Measurements from ENCODE around the gene TRAPPC8.

DNA sequence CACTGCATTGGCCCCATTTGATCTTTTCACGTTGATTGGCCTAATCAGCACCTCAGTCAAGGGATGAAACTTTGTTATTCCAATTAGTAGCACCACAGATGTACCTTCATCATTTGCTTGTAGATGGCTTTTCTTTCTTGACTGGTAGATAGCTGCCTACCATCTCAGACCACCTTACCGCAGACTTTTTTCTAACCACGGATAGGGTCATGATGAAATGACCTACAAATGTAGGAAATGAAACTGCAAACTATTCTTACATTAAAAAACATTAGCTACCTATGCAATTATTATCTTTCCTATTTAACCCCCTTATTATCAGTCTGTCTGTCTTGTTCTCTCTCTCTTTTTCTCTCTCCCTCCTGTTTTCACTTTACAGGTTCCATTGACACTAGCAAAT, 159.9 kb downstream of the TRAPPC8 start:
- TF ChIP-seq, protein P1, sequence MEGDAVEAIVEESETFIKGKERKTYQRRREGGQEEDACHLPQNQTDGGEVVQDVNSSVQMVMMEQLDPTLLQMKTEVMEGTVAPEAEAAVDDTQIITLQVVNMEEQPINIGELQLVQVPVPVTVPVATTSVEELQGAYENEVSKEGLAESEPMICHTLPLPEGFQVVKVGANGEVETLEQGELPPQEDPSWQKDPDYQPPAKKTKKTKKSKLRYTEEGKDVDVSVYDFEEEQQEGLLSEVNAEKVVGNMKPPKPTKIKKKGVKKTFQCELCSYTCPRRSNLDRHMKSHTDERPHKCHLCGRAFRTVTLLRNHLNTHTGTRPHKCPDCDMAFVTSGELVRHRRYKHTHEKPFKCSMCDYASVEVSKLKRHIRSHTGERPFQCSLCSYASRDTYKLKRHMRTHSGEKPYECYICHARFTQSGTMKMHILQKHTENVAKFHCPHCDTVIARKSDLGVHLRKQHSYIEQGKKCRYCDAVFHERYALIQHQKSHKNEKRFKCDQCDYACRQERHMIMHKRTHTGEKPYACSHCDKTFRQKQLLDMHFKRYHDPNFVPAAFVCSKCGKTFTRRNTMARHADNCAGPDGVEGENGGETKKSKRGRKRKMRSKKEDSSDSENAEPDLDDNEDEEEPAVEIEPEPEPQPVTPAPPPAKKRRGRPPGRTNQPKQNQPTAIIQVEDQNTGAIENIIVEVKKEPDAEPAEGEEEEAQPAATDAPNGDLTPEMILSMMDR (IDR thresholded peaks at IDR 0.05; ENCODE audit: borderline replicate concordance, extremely low read depth, low read length, poor library complexity, severe bottlenecking) = no peak
- no peak for TF ChIP-seq EZH2 (IDR thresholded peaks at IDR 0.05; ENCODE audit: borderline replicate concordance, low read depth, low read length, severe bottlenecking)

Data from DND-41 (cell line).